ENCODE measurements around the gene C1QA.

The C1QA gene

DNA sequence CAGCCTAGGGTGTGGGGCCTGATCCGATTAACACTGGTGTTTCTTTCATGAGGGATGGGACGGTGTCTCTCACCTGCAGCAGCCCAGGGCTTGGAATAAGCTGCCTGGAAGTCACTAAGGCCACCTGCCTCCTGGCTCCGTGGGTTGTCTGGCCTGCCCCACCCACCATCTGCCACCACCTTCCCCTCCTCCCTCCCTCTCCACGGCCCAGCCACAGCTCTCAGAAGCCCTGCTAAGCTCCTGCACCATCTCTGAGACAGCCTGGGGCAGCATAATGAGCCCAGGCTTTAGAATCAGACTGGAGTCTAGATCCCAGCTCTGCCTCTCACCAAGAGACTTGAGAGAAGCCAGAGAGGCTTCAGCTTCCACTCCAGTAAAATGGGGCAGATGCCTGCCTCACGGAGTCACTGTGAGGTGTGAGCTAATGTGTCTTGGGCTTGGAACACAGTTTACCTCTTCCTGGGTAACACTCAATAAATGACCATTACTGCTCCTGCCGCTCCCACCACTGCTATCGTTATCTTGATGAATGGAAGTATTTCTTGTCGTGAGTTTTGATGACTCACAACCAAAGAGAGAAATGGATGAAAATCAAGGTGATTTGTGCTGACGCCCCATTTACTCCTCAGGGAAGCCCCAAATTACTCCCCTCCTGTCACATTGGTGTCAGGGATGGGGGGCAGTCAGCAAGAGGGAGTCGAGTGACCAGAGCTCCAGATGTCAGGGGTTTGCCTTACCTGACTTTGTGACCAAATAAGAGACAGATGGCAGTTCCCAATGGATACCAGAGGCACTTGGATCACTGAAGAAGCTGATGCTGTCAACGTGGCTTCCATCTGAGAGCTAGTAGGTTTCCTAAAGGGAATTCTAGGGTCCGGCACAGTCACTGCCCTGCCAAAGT lies 23.5 kb upstream of the C1QA start:
- DNase-seq = no peak

DNA sequence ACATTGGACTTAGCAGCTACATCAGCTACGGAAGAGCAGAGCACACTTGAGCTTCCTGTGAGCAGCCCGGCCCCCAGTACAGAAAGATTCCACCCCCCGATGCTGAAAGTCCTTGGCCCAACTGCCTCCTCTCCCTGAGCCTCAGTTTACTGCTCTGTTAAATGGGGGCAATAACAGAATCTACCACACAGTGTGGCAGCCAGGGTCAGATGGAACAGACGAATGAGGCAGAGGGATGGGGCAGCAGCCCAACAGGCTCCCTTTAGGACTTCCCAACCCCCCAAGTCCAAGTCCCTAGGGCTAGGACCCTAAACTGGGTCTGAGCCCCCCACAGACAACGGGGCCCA lies 22.9 kb upstream of the C1QA start:
- no peak for DNase-seq

DNA sequence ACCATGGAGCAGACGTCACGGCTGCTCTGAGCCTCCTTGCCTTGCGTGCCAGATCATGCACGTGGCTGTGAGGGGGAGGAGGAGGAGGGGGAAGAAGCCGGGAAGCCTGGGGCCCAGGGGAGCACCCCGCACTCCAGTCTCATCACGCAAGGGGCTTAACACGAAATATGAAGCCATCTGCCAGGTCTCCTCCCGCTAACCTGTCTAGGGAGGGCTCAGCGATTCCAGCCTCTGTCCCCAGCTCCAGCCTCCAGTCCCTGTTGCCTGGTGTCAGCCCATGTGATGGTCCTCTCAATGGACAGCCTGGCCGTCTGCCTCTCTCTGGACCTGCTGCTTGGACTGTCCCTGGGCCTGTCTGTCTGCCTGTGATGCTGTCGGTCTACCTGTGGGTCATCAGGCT lies 22.5 kb upstream of the C1QA start:
- DNase-seq = no peak

DNA sequence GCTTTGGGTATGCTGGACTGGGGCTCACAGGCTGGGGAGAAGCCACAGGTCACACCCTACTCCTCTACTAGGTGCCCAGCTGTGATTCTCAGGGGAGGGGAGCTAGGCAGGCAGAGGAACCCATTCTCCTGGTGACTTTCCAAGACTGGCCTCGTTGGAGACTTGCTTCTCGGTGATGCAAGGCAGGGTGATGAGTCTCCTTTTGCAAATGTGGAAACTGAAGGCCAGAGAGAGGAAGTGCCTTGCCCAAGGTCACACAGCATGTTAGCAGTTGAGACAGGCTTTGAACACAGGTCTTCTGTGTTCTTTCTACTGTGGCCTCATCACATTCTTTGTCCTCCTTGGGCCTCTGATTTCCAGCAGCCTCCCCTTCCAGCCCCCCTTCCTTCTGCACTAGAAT lies 20.5 kb upstream of the C1QA start:
- no peak for DNase-seq

DNA sequence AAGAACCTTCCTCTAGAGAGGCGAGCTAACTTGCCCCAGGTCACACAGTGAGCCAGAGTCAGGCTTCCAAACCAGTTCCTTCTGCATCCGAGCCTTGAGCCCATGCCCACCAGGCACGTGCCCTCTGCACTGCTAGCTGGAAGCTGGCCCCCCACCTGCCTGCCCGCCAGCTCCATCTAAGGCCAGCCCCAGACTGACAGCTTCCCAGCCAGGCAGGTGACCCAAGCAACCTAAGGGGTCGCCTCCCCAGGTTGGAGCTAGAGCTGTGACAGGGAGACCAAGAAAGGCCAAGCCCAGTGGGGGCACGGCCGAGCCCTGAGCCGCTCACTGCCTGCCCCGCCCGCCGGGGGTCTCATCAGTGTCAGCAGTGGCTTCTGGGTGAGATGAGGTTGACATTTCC lies 19.9 kb upstream of the C1QA start:
- no peak for DNase-seq

DNA sequence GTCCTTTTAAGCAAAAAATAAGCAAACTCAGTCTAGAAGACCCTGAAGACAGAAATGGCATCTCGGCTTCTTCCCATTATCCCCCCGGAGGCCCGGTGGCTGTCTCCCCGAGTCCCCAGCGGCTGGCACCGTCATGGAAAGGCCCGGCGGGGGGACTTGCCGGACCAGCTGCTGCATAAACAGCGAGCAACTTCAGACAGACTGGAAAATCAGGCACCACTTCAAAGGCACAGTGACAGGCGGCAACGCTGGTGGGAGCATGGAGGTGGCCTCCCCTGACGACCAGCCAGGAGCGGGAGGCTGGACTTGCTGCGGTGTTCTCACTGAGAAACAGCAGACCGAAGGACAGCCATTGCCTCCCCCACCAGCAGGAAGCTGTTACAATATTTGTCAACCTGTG lies 18.4 kb upstream of the C1QA start:
- DNase-seq = no peak

DNA sequence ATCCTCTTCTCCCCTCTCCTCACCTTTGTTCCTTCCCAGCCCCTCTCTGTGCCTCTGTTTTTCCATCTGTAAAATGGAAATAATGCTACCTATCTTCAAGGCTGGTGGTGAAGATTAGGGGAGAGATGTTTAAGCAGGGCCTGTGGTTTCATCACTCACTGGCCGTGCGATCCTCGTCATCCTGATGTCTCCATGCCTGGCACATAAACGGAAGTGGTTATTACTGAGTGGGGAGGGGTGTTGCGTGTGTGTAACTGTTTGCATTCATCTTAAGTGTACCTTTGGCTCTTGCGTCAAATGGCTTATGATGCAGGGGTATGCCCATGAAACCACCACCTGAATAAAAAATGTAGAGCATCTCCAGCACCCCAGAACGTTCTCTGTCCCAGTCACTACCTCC lies 17.2 kb upstream of the C1QA start:
- DNase-seq = no peak

DNA sequence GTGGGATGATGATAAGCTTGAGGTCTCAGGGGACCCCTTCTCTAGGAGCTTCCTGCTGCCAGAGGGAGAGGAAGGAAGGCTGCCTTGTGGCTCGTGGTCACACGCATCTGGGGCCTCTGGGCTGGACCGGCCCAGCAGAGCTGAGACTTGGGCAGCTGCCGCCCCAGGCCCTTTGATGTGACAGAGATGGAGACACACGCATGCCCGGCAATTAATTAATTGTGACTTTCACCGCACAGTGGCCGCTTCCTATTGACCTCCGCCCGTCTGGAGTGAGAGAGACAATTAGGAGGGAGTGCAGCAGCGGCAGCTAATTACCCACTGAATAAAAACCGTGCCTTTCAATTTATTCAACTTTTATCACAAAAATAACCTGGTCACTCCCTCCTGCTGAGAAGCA lies 16.6 kb upstream of the C1QA start:
- no peak for DNase-seq

DNA sequence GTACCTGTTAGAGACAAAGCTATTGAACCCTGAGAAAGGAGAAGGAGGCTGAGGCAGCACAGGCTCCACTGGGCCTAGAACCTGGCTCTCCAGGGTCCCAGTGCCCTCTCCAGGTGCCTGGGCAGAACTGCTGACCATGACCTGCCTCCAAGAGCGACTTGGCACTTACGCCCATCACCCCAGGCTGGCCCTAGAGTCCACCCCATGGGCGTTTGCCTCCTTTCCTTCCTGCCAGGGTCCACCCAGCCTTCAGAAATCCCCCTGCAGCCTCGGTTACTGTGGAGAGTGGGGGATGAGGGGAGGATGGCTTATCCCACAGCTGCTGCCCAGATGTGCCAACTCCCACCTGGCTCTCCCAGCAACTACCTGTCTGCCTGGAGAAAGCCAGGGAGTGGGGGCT lies 14.7 kb upstream of the C1QA start:
- no peak for DNase-seq

DNA sequence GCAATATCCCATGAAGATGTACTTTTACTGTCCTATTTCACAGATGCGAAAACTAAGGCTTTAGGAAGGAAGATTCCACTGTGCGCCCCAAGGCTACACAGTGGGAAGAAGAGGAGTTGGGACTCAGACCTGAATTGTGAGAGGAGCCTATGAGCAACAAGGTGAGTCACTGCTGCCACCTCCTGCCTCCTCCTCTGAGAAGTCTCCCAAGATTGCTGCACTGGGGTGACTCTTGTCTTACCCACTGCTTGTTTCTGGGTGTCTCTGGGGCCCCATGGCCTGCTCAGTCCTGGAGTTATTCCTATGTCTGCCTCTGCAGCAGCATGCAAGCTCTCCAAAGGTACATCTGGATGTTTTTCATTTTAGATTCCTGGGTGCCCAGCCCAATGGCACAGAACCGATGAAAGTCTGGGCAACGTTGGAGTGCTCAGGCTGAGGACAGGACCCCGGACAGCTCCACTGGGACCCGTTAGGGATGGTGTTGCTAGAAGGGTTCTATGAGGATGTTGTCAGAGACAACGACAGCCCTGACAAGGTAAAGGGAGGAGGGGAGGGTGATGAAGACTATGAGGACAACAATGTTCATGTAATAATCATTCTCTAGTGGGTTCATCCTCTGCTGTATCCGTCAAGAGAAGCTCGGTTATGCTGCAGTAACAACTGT lies 11.0 kb upstream of the C1QA start:
- no peak for DNase-seq

DNA sequence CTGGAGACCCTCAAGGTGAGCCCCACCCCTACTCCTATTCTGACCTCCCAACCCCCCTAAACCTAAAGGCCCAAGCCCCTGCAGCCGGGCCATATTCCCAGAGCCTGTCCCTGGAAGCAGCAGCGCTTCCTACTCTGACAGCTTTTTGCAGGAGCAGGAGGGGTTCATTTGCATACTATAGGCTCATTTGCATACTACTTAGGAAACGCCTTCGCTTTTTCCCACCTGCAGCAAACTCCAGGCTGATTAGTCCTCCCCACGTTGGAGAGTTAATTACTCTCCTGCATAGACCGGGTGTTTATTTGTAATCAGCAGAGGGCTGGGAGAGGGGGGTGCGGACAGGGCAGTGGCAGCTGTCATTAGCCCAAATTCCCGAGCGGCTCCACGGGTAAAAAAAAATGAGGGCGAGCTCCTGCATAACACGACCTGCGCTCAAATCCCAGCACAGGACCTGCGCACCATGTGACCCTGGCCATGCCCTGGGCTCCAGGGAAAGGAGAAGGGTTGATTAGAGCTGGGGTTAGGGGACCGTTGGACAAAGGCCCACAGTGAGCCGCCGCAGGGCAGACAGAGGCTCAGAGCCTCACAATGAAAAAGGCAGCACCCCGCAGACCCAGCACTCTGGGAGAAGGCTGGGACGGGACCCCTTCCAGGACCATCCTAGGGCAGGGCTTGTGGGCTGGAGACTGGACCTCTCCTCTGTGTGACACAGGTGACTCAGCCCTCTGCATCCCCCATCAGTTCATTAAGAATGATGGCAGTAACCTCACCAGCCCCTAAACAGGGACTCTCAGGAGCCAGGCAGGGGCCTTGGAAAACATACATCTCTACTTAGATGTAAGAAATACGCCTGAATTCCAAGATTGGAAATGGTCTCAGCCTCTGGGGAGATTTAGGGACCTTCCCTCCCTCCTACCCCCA lies 9.9 kb upstream of the C1QA start:
- DNase-seq = no peak

DNA sequence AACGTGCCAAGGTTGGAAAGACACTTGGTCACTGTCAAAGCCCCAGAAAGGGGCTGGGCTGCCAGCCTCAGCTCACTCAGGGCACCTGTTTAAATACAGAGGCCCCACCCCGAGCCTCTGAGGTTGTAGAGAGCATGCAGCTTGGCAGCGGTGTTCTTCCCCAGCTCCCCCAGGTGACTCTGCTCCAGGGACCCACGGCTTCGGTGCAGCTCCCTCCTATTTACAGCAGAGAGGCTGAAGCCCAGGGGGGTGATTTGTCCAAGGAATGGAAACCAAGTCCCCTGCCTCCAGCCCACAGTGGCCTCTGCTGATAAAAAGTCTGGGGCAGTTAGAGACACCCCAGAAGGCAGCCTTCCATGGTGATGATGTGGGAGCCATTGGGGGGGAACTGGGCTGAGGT lies 9.1 kb upstream of the C1QA start:
- DNase-seq = no peak

DNA sequence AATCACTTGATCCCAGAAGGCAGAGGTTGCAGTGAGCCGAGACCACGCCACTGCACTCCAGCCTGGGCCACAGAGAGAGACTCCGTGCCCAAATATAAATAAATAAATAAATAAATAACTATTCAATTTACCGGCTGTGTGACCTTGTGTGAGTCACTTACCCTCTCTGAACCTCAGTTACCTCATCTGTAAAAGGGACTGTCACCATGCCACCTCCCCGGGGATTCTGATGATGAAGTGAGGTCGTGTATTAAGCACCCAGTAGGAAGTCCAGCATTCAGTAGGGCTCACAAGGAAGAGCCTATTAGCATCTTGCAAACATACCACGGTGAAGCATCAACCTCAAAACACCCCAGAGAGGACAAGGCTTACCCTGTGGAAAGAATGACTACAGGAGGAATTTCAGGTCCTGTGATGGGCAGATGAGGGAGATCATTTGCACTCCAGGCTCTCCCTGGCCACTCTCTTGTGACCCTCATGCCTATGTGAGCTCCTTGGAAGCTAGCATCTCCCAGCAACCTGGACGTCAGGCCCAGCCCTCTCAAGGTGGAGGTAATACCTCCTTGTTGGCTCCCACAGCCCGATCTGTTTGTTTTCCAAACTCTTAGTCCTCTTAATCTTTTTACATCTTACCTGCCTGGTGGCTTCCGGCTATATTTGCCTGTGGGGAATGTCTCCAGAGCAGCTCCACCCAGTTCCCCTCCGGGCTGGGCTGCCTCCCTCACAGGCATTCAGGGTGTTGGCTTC lies 7.6 kb upstream of the C1QA start:
- DNase-seq = no peak

DNA sequence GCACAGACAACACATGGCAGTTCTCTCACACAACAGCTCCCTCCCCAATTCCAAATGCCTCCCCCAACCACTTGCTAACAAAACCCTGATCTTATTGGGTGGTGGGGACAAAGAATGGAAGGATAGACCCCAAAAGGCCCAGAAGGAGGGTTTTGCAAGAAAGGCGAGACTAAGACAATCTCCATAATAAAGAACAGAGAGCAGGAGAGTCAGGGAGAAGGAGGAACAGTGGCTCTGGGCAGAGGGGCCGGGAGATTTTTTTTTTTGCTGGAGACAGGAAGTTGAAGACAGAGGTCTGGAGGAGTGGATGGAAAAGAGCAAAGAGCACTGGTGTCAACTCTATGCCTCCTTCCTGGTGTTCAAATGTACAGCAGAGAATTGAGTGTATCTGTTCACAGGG lies 6.5 kb upstream of the C1QA start:
- no peak for DNase-seq

DNA sequence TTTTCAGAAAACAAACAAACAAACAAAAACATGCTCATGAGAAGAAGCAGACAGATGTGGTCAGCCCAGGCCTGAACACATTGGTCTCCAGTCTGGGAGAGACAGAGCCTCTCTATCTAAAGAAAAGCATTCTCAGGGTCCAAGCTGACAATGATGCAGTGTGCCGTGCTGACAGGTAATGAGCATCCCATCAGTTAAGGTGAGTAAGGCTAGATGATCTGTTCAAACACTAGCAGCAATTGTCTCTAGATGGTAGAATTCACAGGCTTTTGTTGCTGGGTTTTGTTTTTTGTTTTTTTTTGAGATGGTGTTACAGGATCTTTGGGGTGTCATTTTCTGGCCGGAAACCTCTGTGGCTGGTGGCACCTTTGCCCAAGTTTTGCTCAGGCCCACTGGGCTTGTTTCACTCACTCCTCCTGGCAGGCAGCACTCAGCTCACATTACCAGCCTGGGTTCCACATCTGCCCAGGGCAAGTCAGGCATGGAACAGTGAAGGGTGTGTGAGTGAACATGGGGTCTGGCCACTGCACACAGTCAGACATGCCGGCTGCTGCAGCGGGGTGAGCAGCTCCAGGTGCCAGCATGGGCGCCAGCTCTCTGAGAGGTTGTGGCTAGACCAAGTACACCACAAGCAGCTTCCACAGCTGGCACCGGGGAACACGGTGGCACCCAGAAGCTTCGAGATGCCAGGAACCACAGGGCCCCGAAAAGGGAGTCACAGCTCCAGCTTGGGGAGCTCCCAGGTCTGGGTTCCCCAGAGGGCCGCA lies 2.5 kb upstream of the C1QA start:
- DNase-seq = no peak

DNA sequence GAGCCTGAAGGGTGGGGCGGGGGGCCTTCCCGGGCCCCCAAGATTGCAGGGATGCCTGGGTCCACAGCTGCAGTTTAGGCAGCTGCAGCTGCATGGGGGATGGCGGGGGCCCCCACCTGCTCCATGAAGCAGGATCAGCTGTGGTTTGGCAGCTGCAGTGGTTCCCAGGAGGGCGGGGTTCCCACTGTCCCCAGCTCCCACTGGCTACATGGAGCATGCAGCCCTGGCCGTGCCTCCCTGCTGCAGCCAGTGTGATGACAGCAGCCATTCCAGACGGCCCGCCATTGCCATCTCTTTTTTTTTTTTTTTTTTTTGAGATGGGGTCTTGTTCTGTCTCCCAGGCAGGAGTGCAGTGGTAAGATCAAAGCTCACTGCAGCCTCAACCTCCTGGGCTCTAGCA lies 992 bp upstream of the C1QA start:
- DNase-seq = no peak

DNA sequence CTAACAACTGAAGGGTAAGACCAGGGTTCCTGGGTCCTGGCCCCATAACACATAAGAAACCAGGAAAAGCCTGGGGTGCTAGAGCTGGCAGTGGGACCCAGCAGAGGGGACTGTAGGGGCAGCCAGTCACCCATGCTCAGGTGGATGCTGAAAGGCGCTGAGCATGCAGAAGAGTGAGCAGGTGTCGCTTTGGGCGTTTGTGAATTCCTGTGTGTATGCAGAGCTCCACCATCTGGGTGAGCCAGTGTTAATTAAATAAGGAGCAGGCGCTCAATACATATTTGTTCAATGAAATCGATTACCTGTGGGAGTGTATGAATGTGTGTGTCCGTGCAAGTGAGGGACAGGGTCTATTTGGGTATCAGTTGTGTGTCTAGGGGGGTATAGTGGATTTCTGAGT lies 499 bp downstream of the C1QA start:
- DNase-seq = no peak

DNA sequence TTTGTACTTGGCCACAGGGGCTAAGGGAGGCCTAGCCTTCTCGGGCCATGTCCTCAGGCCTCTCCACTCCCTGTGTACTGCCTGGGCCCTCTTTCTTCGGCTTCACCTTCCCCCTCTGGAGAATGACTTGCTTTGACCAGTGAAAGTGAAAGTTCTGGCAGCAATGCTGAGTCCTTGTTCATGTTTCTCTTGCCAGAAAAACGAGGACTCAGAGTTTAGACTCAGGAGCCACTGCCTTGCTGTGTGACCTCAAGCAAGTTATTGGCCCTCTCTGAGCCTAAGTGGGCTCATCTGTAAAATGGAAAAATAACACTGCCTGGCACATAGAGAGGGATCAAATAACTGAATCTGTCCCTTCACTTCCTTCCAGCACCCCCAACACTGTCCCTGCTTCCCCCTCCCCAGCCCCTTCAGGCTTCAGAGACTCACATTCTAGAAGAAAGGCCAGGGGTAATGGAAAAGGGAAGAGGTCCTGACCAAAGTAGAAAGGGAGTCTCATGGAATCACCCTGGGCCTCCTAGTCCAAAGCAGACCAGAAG lies 1.5 kb downstream of the C1QA start:
- no peak for DNase-seq

DNA sequence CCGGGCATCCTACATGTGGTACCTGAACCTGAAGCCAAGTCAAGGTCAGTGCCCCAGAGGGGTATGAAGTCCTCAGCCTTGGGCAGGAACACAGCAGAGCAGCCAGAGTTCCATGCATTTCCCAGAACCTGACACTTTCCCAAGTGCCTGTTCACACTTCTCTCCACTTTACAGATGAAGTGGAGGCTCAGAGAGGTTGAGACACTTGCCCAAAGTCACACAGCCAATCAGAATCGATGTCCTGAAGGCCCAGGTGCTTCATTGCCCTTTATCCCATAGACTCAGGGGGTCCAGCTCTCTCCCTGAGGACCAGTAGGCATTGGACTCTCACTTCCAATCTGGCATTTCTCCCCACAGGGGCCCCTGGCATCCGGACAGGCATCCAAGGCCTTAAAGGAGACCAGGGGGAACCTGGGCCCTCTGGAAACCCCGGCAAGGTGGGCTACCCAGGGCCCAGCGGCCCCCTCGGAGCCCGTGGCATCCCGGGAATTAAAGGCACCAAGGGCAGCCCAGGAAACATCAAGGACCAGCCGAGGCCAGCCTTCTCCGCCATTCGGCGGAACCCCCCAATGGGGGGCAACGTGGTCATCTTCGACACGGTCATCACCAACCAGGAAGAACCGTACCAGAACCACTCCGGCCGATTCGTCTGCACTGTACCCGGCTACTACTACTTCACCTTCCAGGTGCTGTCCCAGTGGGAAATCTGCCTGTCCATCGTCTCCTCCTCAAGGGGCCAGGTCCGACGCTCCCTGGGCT lies 2.2 kb downstream of the C1QA start:
- DNase-seq = no peak

DNA sequence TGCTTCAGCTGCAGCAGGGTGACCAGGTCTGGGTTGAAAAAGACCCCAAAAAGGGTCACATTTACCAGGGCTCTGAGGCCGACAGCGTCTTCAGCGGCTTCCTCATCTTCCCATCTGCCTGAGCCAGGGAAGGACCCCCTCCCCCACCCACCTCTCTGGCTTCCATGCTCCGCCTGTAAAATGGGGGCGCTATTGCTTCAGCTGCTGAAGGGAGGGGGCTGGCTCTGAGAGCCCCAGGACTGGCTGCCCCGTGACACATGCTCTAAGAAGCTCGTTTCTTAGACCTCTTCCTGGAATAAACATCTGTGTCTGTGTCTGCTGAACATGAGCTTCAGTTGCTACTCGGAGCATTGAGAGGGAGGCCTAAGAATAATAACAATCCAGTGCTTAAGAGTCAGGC lies 2.9 kb downstream of the C1QA start:
- no peak for DNase-seq

DNA sequence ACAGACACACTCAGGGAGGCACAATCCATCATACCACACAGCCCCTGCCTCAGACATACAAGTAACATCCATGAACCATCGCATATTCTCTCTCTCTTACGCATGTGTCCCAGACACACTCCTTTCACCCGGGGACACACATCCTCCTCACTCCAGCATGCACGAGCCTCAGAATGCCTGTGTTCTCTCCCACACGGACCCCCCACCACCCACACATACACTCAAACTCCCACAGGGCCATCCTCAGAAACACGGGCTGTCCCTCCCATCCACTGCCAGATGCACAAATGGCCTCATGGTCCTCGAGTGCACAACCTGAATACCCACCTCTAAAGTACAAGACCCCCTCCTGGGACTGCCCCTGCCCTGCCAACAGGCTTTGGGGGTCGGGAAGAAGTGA lies 4.8 kb downstream of the C1QA start:
- no peak for DNase-seq
